Liver (tissue), 2 donors: ENCODE data around the gene DUSP16.

Experiments used
- CTCF ChIP-seq: fragments of 150-350 bp; IDR thresholded peaks from 2 replicates; pipeline ENCODE4 v1.5.1; 2017; ENCODE audit warnings: improper control_type of control experiment, low read depth, low read length; ENCODE audit not compliant: missing input control
- MAX ChIP-seq: IDR thresholded peaks from 2 replicates; pipeline ENCODE4 v1.6.1; 2016; ENCODE audit warnings: antibody characterized with exemption
- REST ChIP-seq: IDR thresholded peaks from 2 replicates; pipeline ENCODE4 v1.6.1; 2016; ENCODE audit warnings: antibody characterized with exemption, mild to moderate bottlenecking
- donor health status: healthy.

DNA sequence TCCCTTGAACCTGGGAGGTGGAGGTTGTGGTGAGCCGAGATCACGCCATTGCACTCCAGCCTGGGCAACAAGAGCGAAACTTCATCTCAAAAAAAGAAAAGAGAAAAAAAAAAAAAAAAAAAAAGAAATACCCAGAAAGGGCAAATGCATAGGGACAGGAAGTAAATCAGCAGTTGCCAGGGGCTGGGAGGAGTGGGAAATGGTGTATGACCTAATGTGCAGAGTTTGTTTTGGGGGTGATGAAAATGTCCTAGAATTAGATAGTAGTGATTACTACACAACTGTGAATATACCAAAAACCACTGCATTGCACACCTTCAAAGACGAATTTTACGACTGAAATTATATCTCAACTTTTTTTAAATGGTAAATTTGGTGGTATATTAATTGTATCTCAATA, 20.4 kb downstream of the DUSP16 start:
- TF ChIP-seq MAX = no peak
- TF ChIP-seq CTCF = no peak
- no peak for TF ChIP-seq REST
